IPS-18c (cell line): ENCODE data around the gene CNPY4.
A peak's percentile ranks its signal among the peaks of the same experiment; 100 is the strongest.
"Not testable (repeated sequence)": the region's sequence is repeated elsewhere in the genome, so short reads cannot be mapped to it uniquely, and the experiment has no call there.

ENCODE experiments used
- H3K4me3 ChIP-seq: 2 replicates; pipeline ENCODE4 v1.7.0; 2013; ENCODE audit warnings: low read depth, mild to moderate bottlenecking, low read length, moderate library complexity; ENCODE audit not compliant: insufficient read depth
- H3K9me3 ChIP-seq: one replicate; pipeline ENCODE4 v1.6.1; 2013; ENCODE audit warnings: mild to moderate bottlenecking, low read length, moderate library complexity; ENCODE audit not compliant: control insufficient read depth, insufficient read depth

CNPY4 gene

DNA sequence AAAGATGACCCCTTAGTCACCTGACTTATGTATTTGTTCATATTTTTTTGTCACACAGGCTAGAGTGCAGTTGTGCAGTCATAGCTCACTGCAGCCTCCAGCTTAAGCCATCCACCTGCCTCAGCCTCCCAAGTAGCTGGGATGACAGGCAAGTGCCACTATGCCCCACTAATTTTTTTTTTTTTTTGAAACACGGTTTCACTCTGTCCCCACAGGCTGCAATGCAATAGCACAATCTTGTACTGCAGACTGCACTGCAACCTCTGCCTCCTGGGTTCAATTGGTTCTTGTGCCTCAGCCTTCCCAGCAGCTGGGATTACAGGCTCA lies 9.2 kb downstream of the CNPY4 start:
- no peak overlapping the region; the same call in 1 of the 2 replicates for H3K4me3 ChIP-seq
- no peaks in the 10 kb centered on the region for H3K9me3 ChIP-seq

DNA sequence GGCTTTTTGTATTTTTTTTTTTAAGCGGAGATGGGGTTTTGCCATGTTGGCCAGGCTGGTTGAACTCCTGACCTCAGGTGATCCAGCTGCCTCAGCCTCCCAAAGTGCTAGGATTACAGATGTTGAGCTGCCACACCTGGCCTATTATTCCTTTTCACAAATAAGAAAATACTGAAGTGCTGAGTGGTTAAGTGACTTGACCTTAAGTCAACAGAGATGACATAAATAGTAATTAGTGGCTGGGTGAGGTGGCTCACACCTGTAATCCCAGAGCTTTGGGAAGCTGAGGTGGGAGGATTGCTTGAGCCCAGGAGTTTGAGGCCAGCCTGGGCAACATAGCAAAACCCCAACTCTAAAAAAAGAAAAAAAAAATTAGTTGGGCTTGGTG lies 10.8 kb downstream of the CNPY4 start:
- not testable (repeated sequence) for H3K9me3 ChIP-seq, H3K4me3 ChIP-seq

DNA sequence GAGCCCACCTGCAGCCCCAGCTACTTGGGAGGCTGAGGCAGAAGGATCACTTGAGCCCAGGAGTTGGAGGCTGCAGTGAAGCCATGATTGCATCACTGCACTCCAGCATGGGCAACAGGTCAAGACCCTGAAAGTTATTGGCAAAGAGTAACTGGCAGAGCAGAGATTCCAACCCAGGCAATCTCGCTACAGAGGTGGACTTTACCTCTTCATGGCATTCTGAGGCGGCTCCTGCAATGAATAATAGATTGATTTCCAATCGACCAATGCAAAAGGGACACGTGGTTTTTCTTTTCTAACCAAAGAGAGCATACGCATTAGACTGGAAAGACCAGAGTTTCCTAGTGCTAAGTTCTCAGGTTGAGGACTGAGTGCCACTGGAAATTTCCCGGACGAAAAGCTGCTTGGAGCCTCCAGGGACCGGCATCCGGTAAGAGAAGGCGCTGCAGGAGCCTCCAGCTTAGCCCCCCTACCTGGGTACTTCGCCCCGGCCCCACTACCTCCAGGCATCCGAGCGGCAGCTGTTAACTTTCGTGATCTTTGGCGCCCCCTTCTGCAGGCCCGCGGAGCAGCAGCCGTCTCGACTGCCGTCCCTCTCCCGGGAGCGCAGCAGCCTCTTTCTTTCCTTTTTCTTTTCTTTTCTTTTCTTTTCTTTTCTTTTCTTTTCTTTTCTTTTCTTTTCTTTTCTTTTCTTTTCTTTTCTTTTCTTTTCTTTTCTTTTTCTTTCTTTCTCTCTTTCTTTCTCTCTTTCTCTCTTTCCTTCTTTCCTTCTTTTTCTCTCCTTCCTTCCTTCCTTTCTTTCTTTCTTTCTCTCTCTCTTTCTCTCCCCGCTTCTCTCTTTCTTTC lies 11.4 kb downstream of the CNPY4 start:
- 0 out of 2 replicates have a peak overlapping the region, but pooled peaks have one; percentile 28 for H3K4me3 ChIP-seq
- H3K9me3 ChIP-seq = no peaks in the 10 kb centered on the region

DNA sequence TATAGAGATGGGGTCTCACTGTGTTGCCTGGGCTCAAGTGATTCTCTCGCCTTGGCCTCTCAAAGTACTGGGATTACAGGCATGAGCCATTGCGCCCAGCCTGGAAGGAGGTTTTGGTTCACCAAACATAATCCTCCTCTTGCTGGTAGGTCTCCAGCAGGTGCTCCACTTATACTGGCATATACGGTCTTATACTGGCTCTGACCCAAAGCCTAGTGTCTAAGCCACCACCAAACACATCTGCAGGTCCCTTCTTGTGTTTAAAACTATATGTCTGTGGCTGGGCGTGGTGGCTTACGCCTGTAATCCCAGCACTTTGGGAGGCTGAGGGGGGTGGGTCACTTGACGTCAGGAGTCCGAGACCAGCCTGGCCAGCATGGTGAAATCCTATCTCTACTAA lies 12.7 kb downstream of the CNPY4 start:
- Histone ChIP-seq H3K4me3 (no peak overlapping the region), H3K9me3 (no peaks in the 10 kb centered on the region)

DNA sequence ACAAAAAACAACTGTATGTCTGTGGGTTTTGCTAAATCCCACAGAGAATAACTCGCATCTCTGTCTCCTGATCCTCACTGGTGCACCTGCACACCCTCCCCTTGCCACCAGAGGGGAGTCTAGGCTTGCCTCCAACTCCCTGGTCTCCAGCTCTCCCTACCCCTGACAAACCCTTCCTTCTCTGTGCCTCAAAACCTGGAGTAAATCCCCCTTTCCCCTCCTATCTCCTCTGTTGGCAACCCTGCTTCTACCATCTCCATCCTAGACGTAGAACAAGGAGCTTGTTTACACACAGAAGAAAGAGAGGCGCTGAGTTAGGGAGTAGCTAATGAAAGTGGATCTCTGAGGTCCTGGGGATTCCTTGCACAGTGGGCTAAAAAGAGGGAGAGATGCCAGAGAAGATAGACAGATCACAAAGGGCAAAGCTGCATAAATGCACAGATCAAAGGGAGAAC lies 13.3 kb downstream of the CNPY4 start:
- Histone ChIP-seq H3K4me3 (no peak overlapping the region), H3K9me3 (no peaks in the 10 kb centered on the region)

DNA sequence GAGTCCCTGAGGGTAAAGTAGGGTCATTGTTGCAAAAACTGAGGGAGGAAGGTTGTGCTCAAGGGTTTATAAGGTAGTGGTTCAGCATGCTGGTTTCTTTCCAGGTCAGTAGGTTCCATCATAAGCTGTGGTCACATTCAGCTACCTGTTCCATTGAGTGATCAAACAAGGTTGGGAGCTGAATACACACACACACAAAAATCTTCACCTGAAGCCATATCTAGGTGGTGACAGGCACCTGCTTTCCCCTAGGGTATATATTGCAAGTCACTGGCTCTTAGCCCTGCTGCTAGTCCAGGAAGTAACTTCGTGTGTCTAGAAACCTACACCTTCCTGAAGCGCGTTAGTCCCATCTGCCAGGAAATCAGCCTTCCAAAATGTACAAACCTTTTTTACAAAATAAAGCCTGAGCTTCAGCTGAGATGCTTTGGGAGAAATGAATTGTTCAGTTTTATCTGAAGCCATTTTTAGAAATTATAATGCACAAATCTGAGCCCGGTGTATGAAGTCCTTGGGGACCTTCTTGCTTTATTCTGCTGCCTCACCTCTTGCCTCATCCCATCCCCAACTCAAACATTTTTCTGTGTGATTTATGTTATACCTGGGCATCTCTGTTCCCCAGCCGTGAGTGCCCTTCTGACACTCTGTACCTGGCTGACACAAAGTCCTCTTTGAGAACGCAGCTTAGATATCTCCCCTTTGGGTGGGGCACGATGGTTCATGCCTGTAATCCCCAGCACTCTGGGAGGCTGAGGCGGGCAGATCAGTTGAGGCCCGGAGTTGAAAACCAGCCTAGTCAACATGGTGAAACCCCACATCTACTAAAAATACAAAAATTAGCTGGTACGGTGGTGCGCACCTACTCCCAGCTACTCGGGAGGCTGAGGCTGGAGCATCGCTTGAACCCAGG lies 18.7 kb downstream of the CNPY4 start:
- no peak overlapping the region for H3K4me3 ChIP-seq
- no peaks in the 10 kb centered on the region for H3K9me3 ChIP-seq

DNA sequence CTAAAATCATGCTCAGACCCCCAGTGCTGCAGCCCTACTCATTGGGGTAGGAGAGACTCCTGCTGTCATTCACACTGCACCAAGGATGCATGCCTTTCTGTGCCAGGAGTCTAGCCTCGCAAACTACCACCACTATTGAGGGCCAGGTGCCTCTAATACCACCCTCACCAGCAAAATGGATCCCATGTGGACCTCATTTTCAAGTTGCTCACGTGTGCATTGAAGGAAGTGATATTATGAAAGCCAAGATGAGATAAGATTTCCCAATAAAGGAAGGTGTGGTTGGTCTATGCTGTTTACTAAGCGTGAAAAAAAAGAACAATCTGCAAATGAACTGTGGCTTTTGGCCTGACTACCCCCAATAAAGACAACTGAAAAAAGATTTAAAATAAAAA lies 22.1 kb downstream of the CNPY4 start:
- Histone ChIP-seq H3K4me3 (no peak overlapping the region), H3K9me3 (no peaks in the 10 kb centered on the region)

DNA sequence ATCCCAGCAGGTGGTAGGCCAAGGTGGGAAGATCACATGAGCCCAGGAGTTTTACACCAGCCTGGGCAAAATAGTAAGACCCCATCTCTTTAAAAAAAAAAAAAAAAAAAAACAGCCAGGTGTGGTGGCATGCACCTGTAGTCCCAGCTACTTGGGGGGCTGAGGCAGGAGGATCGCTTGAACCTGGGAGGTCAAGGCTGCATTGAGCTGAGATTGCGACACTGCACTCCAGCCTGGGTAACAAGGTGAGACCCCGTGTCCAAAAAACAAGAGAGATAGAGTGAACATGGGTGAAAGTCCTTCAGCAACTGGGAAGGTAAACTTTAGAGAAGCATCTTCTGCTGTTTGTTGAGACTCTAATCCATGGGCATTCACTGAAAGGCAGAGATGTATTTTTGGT lies 23.0 kb downstream of the CNPY4 start:
- no peaks in the 10 kb centered on the region for H3K9me3 ChIP-seq
- no peak overlapping the region for H3K4me3 ChIP-seq

DNA sequence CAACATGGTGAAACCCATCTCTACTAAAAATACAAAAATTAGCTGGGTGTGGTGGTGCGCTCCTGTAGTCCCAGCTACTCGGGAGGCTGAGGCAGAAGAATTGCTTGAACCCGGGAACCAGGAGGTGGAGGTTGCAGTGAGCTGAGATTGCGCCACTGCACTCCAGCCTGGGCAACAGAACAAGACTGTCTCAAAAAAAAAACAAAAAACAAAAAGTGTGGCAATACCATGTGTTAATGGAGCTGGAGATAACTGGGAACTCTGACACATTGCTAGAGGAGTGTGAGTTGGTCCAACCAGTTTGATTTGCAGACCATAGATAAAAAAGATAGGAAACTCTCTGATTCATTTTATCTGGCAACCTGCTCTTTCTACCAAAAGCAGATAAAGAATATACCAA lies 26.9 kb downstream of the CNPY4 start:
- not testable (repeated sequence) for H3K4me3 ChIP-seq, H3K9me3 ChIP-seq

DNA sequence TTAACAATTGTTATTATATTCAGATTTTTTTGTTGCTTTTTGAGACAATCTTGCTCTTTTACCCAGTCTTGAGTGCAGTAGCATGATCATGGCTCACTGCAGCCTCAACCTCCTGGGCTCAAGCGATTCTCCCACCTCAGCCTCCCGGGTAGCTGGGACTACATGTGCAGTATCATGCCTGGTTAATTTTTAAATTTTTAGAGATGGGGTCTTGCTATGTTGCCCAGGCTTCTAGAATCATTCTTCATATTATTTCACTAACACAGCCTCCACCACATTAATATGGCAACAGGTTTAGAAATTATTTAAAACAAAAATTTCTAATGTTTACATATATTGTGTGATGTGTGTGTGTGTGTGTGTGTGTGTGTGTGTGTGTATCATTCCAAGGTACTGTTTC lies 27.8 kb downstream of the CNPY4 start:
- H3K9me3 ChIP-seq = peaks cover 2% of the 10 kb centered on the region
- H3K4me3 ChIP-seq = no peak overlapping the region

DNA sequence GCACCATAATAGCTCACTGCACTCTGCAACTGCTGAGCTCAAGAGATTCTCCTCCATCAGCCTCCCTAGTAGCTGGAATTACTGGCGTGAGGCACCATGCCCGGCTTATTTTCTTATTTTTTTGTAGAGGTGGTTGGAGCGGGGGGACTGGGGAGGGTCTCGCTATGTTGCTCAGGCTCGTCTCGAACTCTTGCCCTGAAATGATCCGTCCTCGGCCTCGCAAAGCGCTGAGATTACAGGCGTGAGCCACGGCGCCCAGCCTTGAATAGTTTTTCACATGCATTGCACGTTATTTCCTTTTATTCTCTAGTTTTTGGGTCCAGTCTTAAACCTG lies 28.8 kb downstream of the CNPY4 start:
- peak overlapping the region; percentile 34 for H3K4me3 ChIP-seq

DNA sequence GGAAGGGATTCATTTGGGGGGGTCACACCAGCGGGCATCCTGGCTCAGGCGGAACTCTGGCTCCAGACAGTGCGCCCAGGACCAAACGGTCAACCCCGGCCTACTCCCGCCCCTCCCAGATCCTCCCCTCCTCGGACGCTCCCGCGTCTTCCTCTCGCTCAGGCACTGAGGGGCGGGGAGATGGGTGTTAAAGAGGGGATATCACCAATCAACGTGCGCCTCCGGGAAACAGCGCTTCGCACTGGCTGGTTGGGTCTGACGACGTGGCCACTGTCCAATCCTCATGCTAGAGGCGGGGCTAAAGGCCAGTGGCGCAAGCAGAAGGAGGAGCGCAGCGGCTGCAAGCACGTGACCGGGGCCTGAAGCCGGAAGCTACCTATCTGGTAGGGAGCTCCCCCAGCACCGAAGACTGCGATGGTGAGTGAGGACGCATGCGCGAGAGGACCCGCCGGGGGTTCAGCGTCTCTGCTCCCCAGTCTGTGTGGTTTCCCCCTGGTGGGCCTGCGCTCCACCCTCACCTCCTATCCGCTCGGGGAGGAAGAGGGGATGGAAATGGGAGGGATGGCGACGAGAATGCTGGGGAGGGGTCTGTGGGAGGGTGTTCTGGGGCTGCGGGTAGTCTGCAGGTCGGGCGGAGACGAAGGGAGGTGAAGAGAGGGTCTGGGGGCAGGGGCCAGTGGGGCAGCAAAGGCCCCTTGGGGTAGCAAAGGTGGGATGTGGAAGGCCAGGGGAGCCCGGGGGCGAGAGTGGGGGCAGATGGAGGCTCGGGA lies 29.3 kb downstream of the CNPY4 start, which contains the start of gene LAMTOR4:
TSS of gene LAMTOR4 (plus strand) at position 360 of the 770 bp plus-strand sequence. CDS start at position 415, 55 bp downstream.
- peak within 1 kb of the TSS; percentile 95 for H3K4me3 ChIP-seq
- H3K9me3 ChIP-seq = peaks cover 2% of the 10 kb centered on the region

More for the DNA sequence above, 28.8 kb downstream of the CNPY4 start:
- H3K9me3 ChIP-seq = peaks cover 2% of the 10 kb centered on the region

DNA sequence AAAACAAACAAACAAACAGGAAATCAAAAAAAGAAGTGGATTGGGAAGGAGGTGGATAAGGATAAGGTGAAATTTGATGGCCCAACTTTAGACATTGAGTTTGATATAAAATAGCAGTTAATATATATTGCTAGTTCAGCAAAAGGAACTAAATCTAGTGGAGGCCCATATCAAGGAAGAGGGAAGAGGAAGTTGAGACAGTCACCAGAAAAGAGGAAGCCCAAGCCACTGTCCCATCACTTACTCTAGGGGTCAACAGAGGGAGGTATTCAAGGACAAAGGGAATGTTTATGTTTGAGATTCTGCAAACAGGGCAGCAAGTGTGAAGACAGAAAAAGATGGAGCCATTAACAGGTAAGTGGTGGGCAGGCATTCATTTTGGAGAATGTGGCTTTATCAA lies 33.0 kb downstream of the CNPY4 start:
- Histone ChIP-seq H3K9me3 (peaks cover 2% of the 10 kb centered on the region), H3K4me3 (no peak overlapping the region)

DNA sequence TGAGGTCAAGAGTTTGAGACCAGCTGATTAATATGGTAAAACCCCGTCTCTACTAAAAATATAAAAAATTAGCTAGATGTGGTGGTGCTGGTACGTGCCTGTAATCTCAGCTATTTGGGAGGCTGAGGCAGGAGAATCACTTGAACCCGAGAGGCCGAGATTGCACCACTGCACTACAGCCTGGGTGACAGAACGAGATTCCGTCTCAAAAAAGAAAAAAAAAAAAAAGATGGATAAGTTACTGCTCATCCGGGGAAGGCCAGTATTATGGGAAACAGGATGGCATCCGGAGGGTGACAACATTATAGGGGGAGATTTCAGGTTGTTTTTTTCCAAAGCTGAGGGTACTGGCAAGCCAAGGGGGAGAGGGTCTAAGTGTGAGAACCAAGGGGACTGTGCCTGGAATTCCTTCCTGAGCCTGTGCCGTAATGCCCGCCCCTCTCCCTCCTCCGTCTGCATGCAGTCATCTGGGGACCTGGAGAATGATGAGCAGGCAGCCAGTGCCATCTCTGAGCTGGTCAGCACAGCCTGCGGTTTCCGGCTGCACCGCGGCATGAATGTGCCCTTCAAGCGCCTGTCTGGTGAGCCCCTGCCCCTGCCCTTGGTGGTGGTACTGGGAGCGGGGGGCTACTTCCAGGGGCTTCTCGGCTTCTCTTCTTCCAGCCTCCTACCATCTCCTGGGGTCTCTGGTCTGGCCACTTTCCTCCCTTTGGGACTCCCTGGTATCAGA lies 33.7 kb downstream of the CNPY4 start:
- H3K4me3 ChIP-seq = no peak overlapping the region
- H3K9me3 ChIP-seq = peaks cover 2% of the 10 kb centered on the region

DNA sequence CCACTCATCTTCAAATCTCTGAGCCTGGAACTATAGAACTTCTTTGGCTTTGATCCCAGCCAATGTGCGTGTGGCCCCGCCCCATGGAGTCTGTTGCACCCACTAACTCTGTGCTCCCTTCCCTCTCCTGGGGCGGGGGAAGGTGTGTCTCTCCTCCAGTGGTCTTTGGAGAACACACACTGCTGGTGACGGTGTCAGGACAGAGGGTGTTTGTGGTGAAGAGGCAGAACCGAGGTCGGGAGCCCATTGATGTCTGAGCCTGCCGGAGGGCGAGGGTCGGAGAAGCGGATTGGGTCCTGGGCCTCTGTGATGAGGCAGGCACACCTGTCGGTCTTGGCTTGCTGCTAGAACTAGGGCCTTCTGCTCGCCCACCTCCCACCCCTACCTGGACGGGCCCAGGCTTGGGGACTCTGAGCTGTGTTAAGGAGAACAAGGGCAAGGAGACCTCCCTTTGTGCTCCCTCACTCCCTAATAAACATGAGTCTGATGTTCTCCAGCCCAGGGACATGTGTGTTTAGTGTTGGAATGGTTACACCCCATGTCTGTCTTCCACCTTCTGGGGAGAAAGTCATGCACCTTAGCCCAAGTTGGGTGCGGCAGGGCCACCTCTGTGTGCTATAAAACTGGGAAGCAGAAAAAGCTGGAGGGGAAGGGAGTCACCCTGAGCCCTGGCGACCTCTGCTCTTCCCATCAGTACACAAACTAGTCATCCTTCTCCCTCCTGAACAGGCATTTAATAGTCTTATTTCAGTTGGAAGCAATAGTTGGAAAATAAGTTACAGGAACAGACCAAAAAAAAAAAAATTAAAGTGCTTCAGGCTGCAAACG lies 34.5 kb downstream of the CNPY4 start:
- H3K9me3 ChIP-seq = peaks cover 2% of the 10 kb centered on the region
- no peak overlapping the region for H3K4me3 ChIP-seq
